Naive thymus-derived CD4-positive, alpha-beta T cell (primary cell): ENCODE results near the gene ZNF488. TPM values are rescaled to one million over a fixed set of nuclear protein-coding genes. Genes with fewer than 3 reads are reported as not detected.

Source experiments
- ATAC-seq: fragments of 150-1000 bp; cut with Tn5 transposase; 2 replicates; pipeline ENCODE4 v1.10.0; 2021; ENCODE audit warnings: mild to moderate bottlenecking, moderate library complexity
- CTCF ChIA-PET: fragments of 350-600 bp; sonication (Branson Sonifier 250); formaldehyde crosslinking; loops from one replicate; lab custom pipeline; 2021; ENCODE audit warnings: antibody characterized with exemption; lab: Charles Lee
- POLR2A ChIA-PET: fragments of 350-600 bp; sonication (Branson Sonifier 250); formaldehyde crosslinking; loops from one replicate; lab custom pipeline; 2021; ENCODE audit warnings: antibody characterized with exemption, inconsistent platforms; lab: Charles Lee
- DNase-seq, 9 donors: peaks; one replicate each; pipeline versions ENCODE4 v3.0.0 to v3.0.0-alpha.2; 2020 to 2022; ENCODE audit warnings: mixed read lengths in 1 of 9
- H3K27ac ChIP-seq: one replicate; pipeline ENCODE4 v1.7.0; 2013; ENCODE audit warnings: mild to moderate bottlenecking, low read depth, low read length, moderate library complexity
- H3K27me3 ChIP-seq, 2 donors: one replicate each; pipeline ENCODE4 v1.7.0; 2013; ENCODE audit warnings: low read length in 2 of 2, mild to moderate bottlenecking in 2 of 2, moderate library complexity in 2 of 2; ENCODE audit not compliant: control insufficient read depth in 2 of 2, insufficient read depth in 2 of 2
- H3K36me3 ChIP-seq, 3 experiments: 1 replicate in 2 of 3; 2 replicates in 1 of 3; pipeline ENCODE4 v1.7.0; 2013; ENCODE audit warnings: low read length in 3 of 3, mild to moderate bottlenecking in 3 of 3, moderate library complexity in 1 of 3; ENCODE audit not compliant: insufficient read depth in 3 of 3, control insufficient read depth in 2 of 3
- H3K4me1 ChIP-seq, 2 donors: one replicate each; pipeline ENCODE4 v1.7.0; 2013; ENCODE audit warnings: low read length in 2 of 2, mild to moderate bottlenecking in 2 of 2, moderate library complexity in 1 of 2; ENCODE audit not compliant: control insufficient read depth in 2 of 2, insufficient read depth in 2 of 2
- H3K4me3 ChIP-seq: 2 replicates; pipeline ENCODE4 v1.7.0; 2013; ENCODE audit warnings: mild to moderate bottlenecking, low read length
- H3K9me3 ChIP-seq, 3 experiments: 1 replicate in 2 of 3; 2 replicates in 1 of 3; pipeline ENCODE4 v1.7.0; 2013; ENCODE audit warnings: low read length in 3 of 3; ENCODE audit not compliant: control insufficient read depth in 2 of 3
- H3K27ac Mint-ChIP-seq, 9 donors: one replicate each; pipeline ENCODE4 v1.8.0; 2020 to 2022; ENCODE audit warnings: mixed read lengths in 9 of 9, mild to moderate bottlenecking in 8 of 9, moderate library complexity in 5 of 9, inconsistent platforms in 2 of 9
- H3K27me3 Mint-ChIP-seq, 5 donors: one replicate each; pipeline ENCODE4 v1.8.0; 2021 to 2022; ENCODE audit warnings: mixed read lengths in 5 of 5, mild to moderate bottlenecking in 1 of 5
- H3K36me3 Mint-ChIP-seq, 5 donors: one replicate each; pipeline ENCODE4 v1.8.0; 2020 to 2022; ENCODE audit warnings: mixed read lengths in 5 of 5, mild to moderate bottlenecking in 3 of 5, inconsistent platforms in 1 of 5
- H3K4me1 Mint-ChIP-seq, 7 donors: one replicate each; pipeline ENCODE4 v1.8.0; 2020 to 2022; ENCODE audit warnings: mixed read lengths in 7 of 7, mild to moderate bottlenecking in 3 of 7, inconsistent platforms in 1 of 7
- H3K4me3 Mint-ChIP-seq, 10 donors: one replicate each; pipeline ENCODE4 v1.8.0; 2020 to 2022; ENCODE audit warnings: mild to moderate bottlenecking in 10 of 10, mixed read lengths in 10 of 10, moderate library complexity in 6 of 10, inconsistent platforms in 2 of 10
- H3K9me3 Mint-ChIP-seq, 11 donors: one replicate each; pipeline ENCODE4 v1.8.0; 2020 to 2022; ENCODE audit warnings: mixed read lengths in 11 of 11, mild to moderate bottlenecking in 4 of 11, inconsistent platforms in 1 of 11, moderate library complexity in 1 of 11
- intact Hi-C, 2 donors: fragments of 100-400 bp; cut with micrococcal nuclease; formaldehyde crosslinking; loops; one replicate each; pipeline ENCODE4 v1.15.1; 2023
- polyA plus RNA-seq, 2 donors: library from polyadenylated mRNA; unstranded; fragments of 300-500 nt; fragmentation: Illumina TruSeq; gene quantifications; one replicate each; pipeline ENCODE4 v1.2.3, GENCODE V29; 2021
- total RNA-seq, 6 experiments: library from RNA in 5 of 6; stranded (reverse) in 5 of 6; gene quantifications; 1 replicate in 5 of 6; 2 replicates in 1 of 6; pipeline ENCODE4 v1.2.3 and lab custom pipeline; 2021 to 2026

Gene ZNF488
- total and polyA plus RNA-seq, 7 experiments from 2014 or later: 0.12 TPM; not detected in 6

- peak in 1 of 9 donors; percentile 3 for DNase-seq
- intact Hi-C loops: loop anchor here in 1 of 2 donors (5.0 kb wide), 1 partner anchor 924 kb away; the partner anchor contains the start of gene MAPK8
Measured at GRCh38 chr10:47383261-47384147, 589 bp downstream of the ZNF488 start.

GRCh38 chr10:47381427-47382379 lies 2.4 kb downstream of the ZNF488 start:
- H3K4me1 Mint-ChIP-seq: peaks cover 17 to 21% (median 19%) of the 10 kb centered on the region in 7 donors
- H3K9me3 ChIP-seq: no peaks in the 10 kb centered on the region
- H3K27ac ChIP-seq: no peak overlapping the region
- ATAC-seq: no peak
- H3K4me3 Mint-ChIP-seq: no peak overlapping the region
- H3K4me1 ChIP-seq: peaks cover 0 to 3% of the 10 kb centered on the region in 2 donors
- DNase-seq: peak in 1 of 9 donors; percentile 14
- no peaks in the 10 kb centered on the region for H3K27me3 ChIP-seq
- CTCF ChIA-PET: no interaction called here
- no peak overlapping the region for H3K27ac Mint-ChIP-seq
- peaks cover 0 to 4% (median 0%) of the 10 kb centered on the region in 3 experiments for H3K36me3 ChIP-seq
- POLR2A ChIA-PET: no interaction called here
- H3K27me3 Mint-ChIP-seq: peaks cover 55 to 72% (median 61%) of the 10 kb centered on the region in 5 donors
- H3K4me3 ChIP-seq: no peak overlapping the region
- intact Hi-C loops: loop anchor here in 1 of 2 donors (5.0 kb wide), 1 partner anchor 926 kb away; the partner anchor contains the start of gene MAPK8
- peaks cover 0 to 6% (median 0%) of the 10 kb centered on the region in 11 donors for H3K9me3 Mint-ChIP-seq
- peaks cover 0 to 2% (median 0%) of the 10 kb centered on the region in 5 donors for H3K36me3 Mint-ChIP-seq

More at GRCh38 chr10:47383261-47384147, 589 bp downstream of the ZNF488 start:
- Histone ChIP-seq H3K4me1 (peaks cover 0 to 3% of the 10 kb centered on the region in 2 donors), H3K27me3 (no peaks in the 10 kb centered on the region), H3K27ac (no peak overlapping the region), H3K4me3 (peak overlapping the region; percentile 60), H3K36me3 (peaks cover 0 to 4% (median 0%) of the 10 kb centered on the region in 3 experiments), H3K9me3 (no peaks in the 10 kb centered on the region)
- ATAC-seq: no peak
- peak overlapping the region in 5 of 9 donors; percentile 2 to 74 (median 26) for H3K27ac Mint-ChIP-seq
- ChIA-PET CTCF (interaction anchor here (0.6 kb wide), 1 partner anchor 174 kb away, joined by 4 read pairs; no protein-coding TSS in a partner anchor), POLR2A (no interaction called here)
- peaks cover 0 to 4% (median 0%) of the 10 kb centered on the region in 5 donors for H3K36me3 Mint-ChIP-seq
- H3K27me3 Mint-ChIP-seq: peaks cover 42 to 66% (median 54%) of the 10 kb centered on the region in 5 donors
- peaks cover 10 to 17% (median 12%) of the 10 kb centered on the region in 7 donors for H3K4me1 Mint-ChIP-seq
- peaks cover 0 to 12% (median 0%) of the 10 kb centered on the region in 11 donors for H3K9me3 Mint-ChIP-seq
- peak overlapping the region; percentile 83 to 96 (median 90) for H3K4me3 Mint-ChIP-seq

- Histone ChIP-seq H3K4me1 (peaks cover 0 to 3% of the 10 kb centered on the region in 2 donors), H3K27ac (no peak overlapping the region), H3K4me3 (no peak overlapping the region), H3K27me3 (no peaks in the 10 kb centered on the region), H3K9me3 (no peaks in the 10 kb centered on the region), H3K36me3 (peaks cover 0 to 4% (median 0%) of the 10 kb centered on the region in 3 experiments)
- CTCF ChIA-PET: no interaction called here
- DNase-seq (no peak), ATAC-seq (no peak)
- Mint-ChIP-seq H3K4me1 (peaks cover 17 to 21% (median 19%) of the 10 kb centered on the region in 7 donors), H3K27me3 (peaks cover 62 to 77% (median 68%) of the 10 kb centered on the region in 5 donors), H3K36me3 (peaks cover 0 to 2% (median 0%) of the 10 kb centered on the region in 5 donors), H3K9me3 (peaks cover 0 to 6% (median 0%) of the 10 kb centered on the region in 11 donors), H3K4me3 (no peak overlapping the region), H3K27ac (no peak overlapping the region)
- POLR2A ChIA-PET: no interaction called here
- intact Hi-C loops: loop anchor here in 1 of 2 donors (5.0 kb wide), 1 partner anchor 926 kb away; the partner anchor contains the start of gene MAPK8
Measured at GRCh38 chr10:47381103-47381395, 3.0 kb downstream of the ZNF488 start.

- ChIA-PET CTCF (interaction anchor here (0.6 kb wide), 1 partner anchor 1100 kb away, joined by 5 read pairs; no protein-coding TSS in a partner anchor), POLR2A (no interaction called here)
- DNase-seq (no peak), ATAC-seq (no peak)
- Histone ChIP-seq H3K36me3 (peaks cover 0 to 4% (median 0%) of the 10 kb centered on the region in 3 experiments), H3K27ac (no peak overlapping the region), H3K4me3 (no peak overlapping the region), H3K9me3 (no peaks in the 10 kb centered on the region), H3K27me3 (no peaks in the 10 kb centered on the region), H3K4me1 (peaks cover 0 to 3% of the 10 kb centered on the region in 2 donors)
- H3K9me3 Mint-ChIP-seq: peaks cover 0 to 6% (median 0%) of the 10 kb centered on the region in 11 donors
- no peak overlapping the region for H3K27ac Mint-ChIP-seq
- H3K4me3 Mint-ChIP-seq: peak overlapping the region in 1 of 10 donors; percentile 0
- intact Hi-C loops: loop anchor here in 1 of 2 donors (5.0 kb wide), 1 partner anchor 927 kb away; the partner anchor contains the start of gene MAPK8
- H3K4me1 Mint-ChIP-seq: peaks cover 17 to 21% (median 19%) of the 10 kb centered on the region in 7 donors
- H3K27me3 Mint-ChIP-seq: peaks cover 62 to 78% (median 70%) of the 10 kb centered on the region in 5 donors
- no peaks in the 10 kb centered on the region for H3K36me3 Mint-ChIP-seq
Measured at GRCh38 chr10:47380341-47381102, 3.6 kb downstream of the ZNF488 start.

- Mint-ChIP-seq H3K27ac (no peak overlapping the region), H3K36me3 (no peaks in the 10 kb centered on the region), H3K4me1 (peaks cover 16 to 19% (median 17%) of the 10 kb centered on the region in 7 donors), H3K9me3 (peaks cover 0 to 4% (median 0%) of the 10 kb centered on the region in 11 donors), H3K27me3 (peaks cover 67 to 75% (median 71%) of the 10 kb centered on the region in 5 donors), H3K4me3 (peak overlapping the region in 1 of 10 donors; percentile 0)
- ChIA-PET POLR2A (no interaction called here), CTCF (interaction anchor here (0.6 kb wide), 1 partner anchor 1100 kb away, joined by 5 read pairs; no protein-coding TSS in a partner anchor)
- H3K27ac ChIP-seq: no peak overlapping the region
- no peaks in the 10 kb centered on the region for H3K27me3 ChIP-seq
- H3K4me3 ChIP-seq: no peak overlapping the region
- H3K9me3 ChIP-seq: no peaks in the 10 kb centered on the region
- intact Hi-C loops: loop anchor here in 1 of 2 donors (5.0 kb wide), 1 partner anchor 927 kb away; the partner anchor contains the start of gene MAPK8
- peaks cover 0 to 4% (median 0%) of the 10 kb centered on the region in 3 experiments for H3K36me3 ChIP-seq
- DNase-seq (peak in 1 of 9 donors; percentile 8), ATAC-seq (no peak)
- peaks cover 0 to 3% of the 10 kb centered on the region in 2 donors for H3K4me1 ChIP-seq
Measured at GRCh38 chr10:47379901-47380300, 4.2 kb downstream of the ZNF488 start.
